HCT116 (cell line): ENCODE measurements around the gene LTBR. TPM values are rescaled to one million over a fixed set of nuclear protein-coding genes. Genes with fewer than 3 reads are reported as not detected.
A peak's percentile ranks its signal among the peaks of the same experiment; 100 is the strongest.
"Not testable (repeated sequence)": the region's sequence is repeated elsewhere in the genome, so short reads cannot be mapped to it uniquely, and the experiment has no call there.

ENCODE experiments used
- ATAC-seq: fragments of 200-7000 bp; cut with Tn5 transposase; 2 replicates; pipeline ENCODE4 v1.9.1; 2020; ENCODE audit warnings: mild to moderate bottlenecking, moderate library complexity
- BruUV-seq: library from RNA; stranded (reverse); fragments of 400-500 nt; replicated peaks from 2 replicates; lab custom pipeline; 2021; lab: Mats Ljungman, UMichigan
- CTCF ChIA-PET: fragments of 300-600 bp; sonication (Branson Sonifier 250); formaldehyde crosslinking; loops from one replicate; lab custom pipeline; 2021; ENCODE audit warnings: antibody characterized with exemption; lab: Charles Lee
- POLR2A ChIA-PET: fragments of 300-600, 350-600 bp; sonication (Branson Sonifier 250); formaldehyde crosslinking; loops from one replicate; lab custom pipeline; 2021; ENCODE audit warnings: antibody characterized with exemption; lab: Charles Lee
- RAD21 ChIA-PET, 2 experiments: fragments of 300-600 bp; sonication (Branson Sonifier 250); formaldehyde crosslinking; loops; one replicate each; lab custom pipeline; 2023; ENCODE audit warnings: low total read pairs in 2 of 2; ENCODE audit not compliant: uncharacterized antibody in 2 of 2, unreplicated experiment in 2 of 2, low non-redundant PET in 1 of 2; lab: Charles Lee
- DNase-seq: peaks from one replicate; pipeline ENCODE4 v3.0.0-alpha.2; 2010; ENCODE audit warnings: low read depth, low spot score
- H2AFZ ChIP-seq: fragments of 200-600 bp; shearing (Covaris generic), sonication (generic); 2 replicates; pipeline ENCODE4 v1.6.1; 2017; ENCODE audit warnings: low read depth, mixed run types, mixed read lengths, antibody characterized with exemption, low read length; ENCODE audit not compliant: poor library complexity, severe bottlenecking
- H3K27ac ChIP-seq: 2 replicates; pipeline ENCODE4 v1.5.1; 2012; ENCODE audit warnings: low read depth, low read length
- H3K27me3 ChIP-seq: fragments of 200-600 bp; sonication (generic); 2 replicates; pipeline ENCODE4 v1.6.1; 2016; ENCODE audit warnings: mixed run types, low read length, mixed read lengths; ENCODE audit not compliant: insufficient read depth
- H3K36me3 ChIP-seq, 2 experiments: fragments of 200-500 bp in 1 of 2; fragments of 200-600 bp in 1 of 2; sonication (Bioruptor generic) in 1 of 2; sonication (generic) in 1 of 2; 2 replicates each; pipeline versions ENCODE4 v1.5.1 to v1.6.1; 2014 to 2016; ENCODE audit warnings: low read length in 2 of 2, inconsistent platforms in 1 of 2, mixed read lengths in 1 of 2, mixed run types in 1 of 2; ENCODE audit not compliant: insufficient read depth in 2 of 2, control insufficient read depth in 1 of 2
- H3K4me1 ChIP-seq, 2 experiments: fragments of 200-600 bp in 1 of 2; sonication (generic) in 1 of 2; 2 replicates each; pipeline versions ENCODE4 v1.5.1 to v1.6.1; 2012 to 2017; ENCODE audit warnings: low read length in 2 of 2, inconsistent platforms in 1 of 2, mild to moderate bottlenecking in 1 of 2, mixed read lengths in 1 of 2, mixed run types in 1 of 2, moderate library complexity in 1 of 2; ENCODE audit not compliant: insufficient read depth in 2 of 2, control insufficient read depth in 1 of 2
- H3K4me2 ChIP-seq: fragments of 200-600 bp; sonication (generic); 2 replicates; pipeline ENCODE4 v1.6.1; 2017; ENCODE audit warnings: mixed run types, low read length, mixed read lengths
- H3K4me3 ChIP-seq, 2 experiments: fragments of 200-600 bp in 1 of 2; sonication (generic) in 1 of 2; replicated peaks in 1 of 2; 2 replicates each; pipeline ENCODE4 v1.5.1; 2011 to 2016; ENCODE audit warnings: low read length in 2 of 2, control low read depth in 1 of 2, low read depth in 1 of 2, mild to moderate bottlenecking in 1 of 2, mixed read lengths in 1 of 2, mixed run types in 1 of 2
- H3K79me2 ChIP-seq: fragments of 200-600 bp; sonication (generic); 2 replicates; pipeline ENCODE4 v1.6.1; 2017; ENCODE audit warnings: mild to moderate bottlenecking, mixed run types, low read length, moderate library complexity, mixed read lengths; ENCODE audit not compliant: insufficient read depth
- H3K9ac ChIP-seq: fragments of 200-600 bp; sonication (generic); 2 replicates; pipeline ENCODE4 v1.6.1; 2016; ENCODE audit warnings: low read length, mixed read lengths
- H3K9me2 ChIP-seq: fragments of 200-600 bp; sonication (generic), shearing (Covaris generic); 2 replicates; pipeline ENCODE4 v1.6.1; 2017; ENCODE audit warnings: mixed run types, mild to moderate bottlenecking, moderate library complexity; ENCODE audit not compliant: insufficient read depth
- H3K9me3 ChIP-seq, 2 experiments: fragments of 200-500 bp in 1 of 2; fragments of 200-600 bp in 1 of 2; sonication (Bioruptor generic) in 1 of 2; sonication (generic) in 1 of 2; 2 replicates each; pipeline ENCODE4 v1.6.1; 2014 to 2017; ENCODE audit warnings: low read length in 2 of 2, mixed read lengths in 2 of 2, inconsistent platforms in 1 of 2, low read depth in 1 of 2, mild to moderate bottlenecking in 1 of 2, mixed run types in 1 of 2, moderate library complexity in 1 of 2; ENCODE audit not compliant: control insufficient read depth in 1 of 2, insufficient read depth in 1 of 2
- H4K20me1 ChIP-seq: fragments of 200-600 bp; sonication (generic), shearing (Covaris generic); 2 replicates; pipeline ENCODE4 v1.6.1; 2017; ENCODE audit warnings: mixed run types, mild to moderate bottlenecking, moderate library complexity; ENCODE audit not compliant: insufficient read depth
- CBX3 ChIP-seq: IDR thresholded peaks from 2 replicates; pipeline ENCODE4 v1.6.1; 2012; ENCODE audit warnings: low read depth
- CEBPB ChIP-seq: IDR thresholded peaks from 2 replicates; pipeline ENCODE4 v1.6.1; 2012; ENCODE audit warnings: low read depth
- EZH2 ChIP-seq: fragments of 200-600 bp; sonication (generic); IDR thresholded peaks from 2 replicates; pipeline ENCODE4 v1.6.1; 2017; ENCODE audit warnings: antibody characterized with exemption, mixed run types
- EZH2phosphoT487 ChIP-seq: fragments of 200-600 bp; IDR thresholded peaks from 2 replicates; pipeline ENCODE4 v1.6.1; 2018; ENCODE audit warnings: antibody characterized with exemption, borderline replicate concordance
- FOSL1 ChIP-seq: IDR thresholded peaks from 2 replicates; pipeline ENCODE4 v1.6.1; 2012; ENCODE audit warnings: low read depth
- POLR2A ChIP-seq: IDR thresholded peaks from 2 replicates; pipeline ENCODE4 v1.7.0; 2011; ENCODE audit warnings: borderline replicate concordance; ENCODE audit not compliant: insufficient read depth, insufficient read length; ENCODE audit errors: extremely low read depth
- POLR2AphosphoS5 ChIP-seq: IDR thresholded peaks from 2 replicates; pipeline ENCODE4 v1.6.1; 2011; ENCODE audit warnings: mild to moderate bottlenecking, low read depth, low read length, moderate library complexity
- SP1 ChIP-seq: IDR thresholded peaks from 2 replicates; pipeline ENCODE4 v1.6.1; 2012; ENCODE audit warnings: low read depth
- SRF ChIP-seq: IDR thresholded peaks from 2 replicates; pipeline ENCODE4 v1.6.1; 2012; ENCODE audit warnings: low read depth
- YY1 ChIP-seq: IDR thresholded peaks from 2 replicates; pipeline ENCODE4 v1.6.1; 2011; ENCODE audit warnings: low read length, low read depth, moderate library complexity, mild to moderate bottlenecking; ENCODE audit not compliant: insufficient replicate concordance; ENCODE audit errors: extremely low read depth
- intact Hi-C: fragments of 100-400 bp; cut with micrococcal nuclease; formaldehyde crosslinking; loops from 2 replicates; pipeline ENCODE4 v1.10.0; 2022
- total RNA-seq: library from RNA; stranded (reverse); gene quantifications from one replicate; pipeline ENCODE4 v1.2.1, GENCODE V29; 2021; ENCODE audit not compliant: unreplicated experiment

The LTBR gene
- total RNA-seq, 1 experiment from 2014 or later = 128 TPM

DNA sequence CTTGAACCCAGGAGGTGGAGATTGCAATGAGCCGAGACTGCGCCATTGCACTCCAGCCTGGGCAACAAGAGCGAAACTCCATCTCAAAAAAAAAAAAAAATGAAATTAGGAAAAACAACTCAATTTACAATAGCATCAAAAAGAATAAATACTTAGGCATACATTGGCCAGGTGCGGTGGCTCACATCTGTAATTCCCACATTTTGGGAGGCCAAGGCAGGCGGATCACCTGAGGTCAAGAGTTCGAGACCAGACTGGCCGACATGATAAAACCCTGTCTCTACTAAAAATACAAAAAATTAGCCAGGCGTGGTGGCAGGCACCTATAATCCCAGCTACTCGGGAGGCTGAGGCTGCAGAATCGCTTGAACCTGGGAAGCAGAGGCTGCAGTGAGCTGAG is 43.8 kb downstream of the LTBR start:
- intact Hi-C loops, POLR2A ChIA-PET, H3K27ac ChIP-seq, H3K9ac ChIP-seq, H4K20me1 ChIP-seq, BruUV-seq, DNase-seq, RAD21 ChIA-PET, ATAC-seq, H3K9me2 ChIP-seq, H2AFZ ChIP-seq, H3K4me2 ChIP-seq, H3K9me3 ChIP-seq, H3K27me3 ChIP-seq, H3K4me3 ChIP-seq, CTCF ChIA-PET, H3K36me3 ChIP-seq, H3K79me2 ChIP-seq: not testable (repeated sequence)
- peaks cover 21 to 44% of the 10 kb centered on the region in 2 experiments for H3K4me1 ChIP-seq

DNA sequence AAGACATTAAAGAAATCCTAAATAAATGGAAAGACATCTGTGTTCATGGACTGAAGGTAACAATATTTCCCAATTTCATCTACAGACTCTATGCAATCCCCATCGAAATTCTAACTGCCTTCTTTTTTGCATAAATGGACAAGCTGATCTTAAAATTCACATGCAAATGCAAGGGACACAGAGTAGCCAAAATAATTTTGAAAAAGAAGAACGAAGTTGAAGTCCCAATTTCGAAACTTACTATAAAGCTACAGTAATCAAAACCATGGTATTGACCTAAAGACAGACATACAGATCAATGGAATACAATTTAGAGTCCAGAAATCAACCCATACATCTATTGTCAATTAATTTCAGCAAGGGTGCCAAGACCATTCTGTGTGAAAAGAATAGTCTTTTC is 44.4 kb downstream of the LTBR start:
- peak overlapping the region; percentile 31 for H2AFZ ChIP-seq
- H3K36me3 ChIP-seq = no peaks in the 10 kb centered on the region
- TF ChIP-seq SRF (no peak), YY1 (no peak), POLR2A (no peak), CBX3 (no peak), POLR2AphosphoS5 (no peak), SP1 (no peak), EZH2phosphoT487 (no peak), FOSL1 (no peak), CEBPB (no peak), EZH2 (no peak)
- no peak overlapping the region for H3K4me3 ChIP-seq
- H3K9me2 ChIP-seq = no peaks in the 10 kb centered on the region
- H3K4me1 ChIP-seq = peaks cover 21 to 40% of the 10 kb centered on the region in 2 experiments
- H3K9ac ChIP-seq = no peak overlapping the region
- ChIA-PET POLR2A (no interaction called here), RAD21 (no interaction called here), CTCF (no interaction called here)
- H3K27ac ChIP-seq = no peak overlapping the region
- no TSS peak for BruUV-seq
- no peak overlapping the region for H3K4me2 ChIP-seq
- H3K9me3 ChIP-seq = no peaks in the 10 kb centered on the region
- H3K79me2 ChIP-seq = no peaks in the 10 kb centered on the region
- intact Hi-C loops = no loop called here
- H4K20me1 ChIP-seq = no peaks in the 10 kb centered on the region
- no peaks in the 10 kb centered on the region for H3K27me3 ChIP-seq
- ATAC-seq = no peak
- DNase-seq = no peak
